RPMI7951 (cell line): ENCODE data around the gene LGALS16. TPM values are rescaled to one million over a fixed set of nuclear protein-coding genes. Genes with fewer than 3 reads are reported as not detected.
"Not testable (repeated sequence)": the region's sequence is repeated elsewhere in the genome, so short reads cannot be mapped to it uniquely, and the experiment has no call there.

Source experiments
- DNase-seq: peaks from one replicate; pipeline ENCODE4 v3.0.0-alpha.2; 2012; ENCODE audit warnings: low read depth
- total RNA-seq: library from RNA; depleted of rRNA; stranded (reverse); fragments of >200 nt; shearing (Covaris generic); gene quantifications from 2 replicates; pipeline ENCODE4 v1.2.3, GENCODE V29; 2014

Gene LGALS16
- total RNA-seq, 1 experiment from 2014 or later, result not detected

DNA sequence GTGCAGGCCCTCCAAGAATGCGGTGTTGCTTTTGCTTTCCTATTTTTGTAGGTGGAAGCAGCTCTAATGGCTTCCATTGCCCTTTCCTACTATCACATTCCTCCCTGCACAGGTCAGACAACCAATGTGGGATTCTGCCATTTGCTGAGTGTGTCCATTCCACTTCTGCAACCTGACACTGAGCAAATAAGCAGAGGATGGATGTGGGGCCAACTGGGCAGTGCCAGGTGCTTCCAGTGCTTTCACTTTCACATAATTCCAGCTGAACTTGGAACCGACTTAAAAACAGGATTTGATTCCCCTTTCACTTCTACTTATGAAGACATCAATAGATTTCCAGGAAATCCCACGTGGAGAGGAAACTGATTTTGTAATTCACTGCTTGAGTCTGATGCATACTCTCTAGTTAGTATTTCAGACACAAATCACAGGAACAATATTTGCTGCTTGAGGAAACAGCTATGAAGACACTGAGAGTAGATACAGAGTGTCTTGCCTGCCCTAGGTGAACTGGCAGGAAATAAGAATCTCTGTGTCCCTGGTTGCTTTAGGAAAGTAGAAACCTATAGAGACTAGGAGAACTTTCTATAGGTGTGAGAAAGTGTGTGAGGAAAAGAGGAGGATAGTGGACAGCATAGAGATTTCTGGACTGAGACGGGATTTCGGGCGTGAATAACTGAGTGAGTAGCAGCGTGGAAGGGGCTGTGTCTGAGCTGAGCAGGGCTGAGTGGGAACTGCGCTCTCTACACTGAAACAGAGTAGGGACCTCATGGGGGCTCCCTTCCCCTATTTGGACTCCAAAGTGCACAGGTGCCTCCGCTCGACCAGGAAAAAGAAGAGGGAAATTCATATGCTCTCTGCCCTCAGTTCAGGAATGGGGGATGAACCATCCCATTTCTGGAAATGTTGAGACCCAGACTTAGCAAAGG is 22.5 kb downstream of the LGALS16 start:
- peak; percentile 55 for DNase-seq

DNA sequence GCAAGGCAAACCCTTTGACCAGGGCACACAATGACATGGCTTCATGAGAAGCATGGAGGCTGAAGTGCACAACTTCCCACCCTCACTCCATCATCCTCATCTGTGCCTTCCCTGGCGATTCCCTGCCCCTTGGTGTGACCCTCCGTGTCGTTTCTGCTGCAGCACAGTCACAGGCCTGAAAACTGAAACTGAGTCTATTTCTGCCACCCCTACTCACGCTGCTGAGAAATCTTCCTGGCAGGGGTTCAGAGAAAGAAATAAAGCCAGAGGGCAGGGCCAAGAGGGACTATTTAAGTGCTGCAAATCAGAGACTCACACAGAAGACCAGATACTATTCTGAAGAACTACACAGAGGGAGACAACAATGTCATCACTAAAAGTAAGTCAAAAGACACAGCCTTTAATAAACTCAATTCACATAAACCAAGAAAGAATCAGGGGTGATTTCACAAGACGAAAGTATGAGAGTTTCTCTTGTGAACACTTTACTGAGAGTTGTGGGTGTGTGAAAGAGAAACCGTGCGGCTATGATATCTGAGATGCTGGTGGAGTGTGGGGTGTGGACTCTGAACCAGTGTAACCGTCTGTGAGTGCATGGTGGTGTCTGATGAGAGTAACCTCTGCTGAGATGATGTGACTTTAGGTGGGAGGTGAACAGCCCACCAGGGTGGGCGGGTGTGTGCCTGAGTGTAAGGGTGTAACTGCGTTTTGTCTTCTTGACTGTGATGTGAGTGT is 23.5 kb downstream of the LGALS16 start:
- DNase-seq, result peak; percentile 23

DNA sequence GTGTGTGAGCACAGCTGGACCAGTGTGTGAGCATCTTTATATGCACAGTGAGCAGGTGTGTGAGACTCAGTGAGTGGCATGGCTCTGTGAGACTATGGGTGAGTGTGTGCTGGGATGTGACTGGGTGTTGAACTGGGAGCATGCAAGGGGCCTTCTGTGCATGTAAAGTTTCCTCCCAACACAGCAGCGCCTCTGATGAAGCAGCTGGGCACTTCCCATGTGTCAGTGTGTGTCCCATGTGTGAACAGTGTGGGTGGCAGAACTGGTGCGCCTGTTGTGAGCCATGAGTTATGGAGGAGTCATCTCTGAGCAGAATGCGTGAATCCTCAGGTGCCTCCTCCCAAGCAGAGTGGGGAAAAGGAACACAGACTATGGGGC is 24.1 kb downstream of the LGALS16 start:
- no peak for DNase-seq

DNA sequence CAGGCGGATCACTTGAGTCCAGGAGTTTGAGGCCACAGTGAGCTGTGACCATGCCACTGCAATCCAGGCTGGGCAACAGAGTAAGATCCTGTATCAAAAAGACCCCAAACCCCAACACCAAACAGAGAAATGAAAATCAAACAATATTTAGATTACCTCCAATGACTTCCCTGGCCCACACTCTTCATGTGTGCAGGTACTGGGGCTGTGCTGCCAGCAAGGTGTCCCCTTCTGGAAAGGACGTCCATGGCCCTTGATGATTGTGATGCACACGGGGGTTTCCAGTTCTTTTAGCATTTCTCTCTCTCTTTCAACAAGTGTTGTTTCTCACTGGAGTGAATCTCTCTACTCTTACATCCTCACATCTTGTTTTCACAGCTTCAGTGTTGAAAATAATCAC is 24.9 kb downstream of the LGALS16 start:
- DNase-seq, result no peak

GRCh38 chr19:39681416-39681815 is 25.7 kb downstream of the LGALS16 start:
- DNase-seq, result no peak

GRCh38 chr19:39684267-39684666 is 28.6 kb downstream of the LGALS16 start:
- peak; percentile 28 for DNase-seq

- DNase-seq, result no peak
These were observed 31.0 kb downstream of the LGALS16 start for GRCh38 chr19:39686739-39687138.

GRCh38 chr19:39688637-39689036 is 32.9 kb downstream of the LGALS16 start:
- not testable (repeated sequence) for DNase-seq

GRCh38 chr19:39692166-39692565 is 36.5 kb downstream of the LGALS16 start:
- no peak for DNase-seq

GRCh38 chr19:39692822-39693221 is 37.1 kb downstream of the LGALS16 start:
- DNase-seq, result no peak

GRCh38 chr19:39695759-39696158 is 40.0 kb downstream of the LGALS16 start:
- no peak for DNase-seq

DNA sequence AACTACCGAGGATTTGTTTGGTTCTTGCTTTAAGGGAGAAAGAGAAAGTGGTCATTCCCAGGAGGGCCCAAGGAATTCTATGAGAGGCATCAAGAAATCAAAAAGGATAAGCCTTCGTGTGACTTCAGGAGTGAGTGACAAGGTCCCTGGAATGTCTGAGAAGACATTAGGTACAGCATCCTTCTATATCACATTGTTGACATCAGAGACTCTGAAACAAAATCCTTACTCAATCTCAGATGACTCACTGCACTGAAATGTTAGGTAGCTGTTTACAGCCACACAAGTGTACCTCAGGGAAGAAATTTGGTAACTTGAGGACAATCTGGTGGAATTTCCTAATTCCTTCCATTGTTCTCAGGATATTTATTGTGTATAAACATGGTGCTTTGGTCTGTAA is 40.7 kb downstream of the LGALS16 start:
- peak; percentile 15 for DNase-seq

- DNase-seq, result no peak
These were observed 42.8 kb downstream of the LGALS16 start for GRCh38 chr19:39698535-39698934.

- no peak for DNase-seq
These were observed 45.6 kb downstream of the LGALS16 start for GRCh38 chr19:39701291-39701690.

DNA sequence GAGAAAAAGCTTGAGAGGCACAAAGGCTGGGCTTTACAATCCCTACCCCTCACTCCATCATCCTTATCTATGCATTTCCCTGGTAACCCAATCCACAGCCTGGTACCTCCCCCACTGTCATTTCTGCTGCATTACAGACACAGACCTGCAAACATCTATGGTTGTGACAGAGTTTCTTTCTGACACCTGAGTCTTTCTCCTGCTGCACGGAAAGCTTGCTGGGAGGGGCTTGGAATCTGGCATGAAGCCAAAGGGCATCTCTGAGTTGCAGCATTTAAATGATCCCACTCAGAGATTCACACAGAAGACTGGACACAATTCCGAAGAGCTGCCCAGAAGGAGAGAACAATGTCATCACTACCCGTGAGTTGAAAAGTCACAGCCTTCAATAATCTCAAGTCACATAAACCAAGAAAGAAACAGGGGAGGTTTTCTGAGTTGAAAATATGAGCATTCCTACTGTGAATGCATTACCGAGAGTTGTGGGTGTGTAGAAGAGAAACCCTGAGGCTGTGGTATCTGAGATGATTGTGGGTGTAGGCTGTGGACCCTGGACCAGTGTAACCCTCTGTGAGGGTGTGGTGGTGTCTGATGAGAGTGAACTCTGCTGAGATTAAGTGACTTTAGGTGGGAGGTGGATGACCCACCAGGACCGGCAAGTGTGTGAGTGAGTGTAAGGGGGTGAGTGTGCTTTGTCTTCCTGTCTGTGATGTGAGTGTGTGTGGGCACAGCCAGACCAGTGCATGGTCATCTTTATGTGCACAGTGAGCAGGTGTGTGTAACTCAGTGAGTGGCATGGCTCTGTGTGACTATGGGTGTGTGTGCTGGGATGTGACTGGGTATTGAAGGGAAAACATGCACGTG is 48.7 kb downstream of the LGALS16 start, which contains the start of gene LGALS14:
Gene LGALS14, plus strand, starts transcription at position 301 of the 864 bp plus-strand sequence. Its CDS starts 48 bp downstream, at position 349.
- no peak for DNase-seq

DNA sequence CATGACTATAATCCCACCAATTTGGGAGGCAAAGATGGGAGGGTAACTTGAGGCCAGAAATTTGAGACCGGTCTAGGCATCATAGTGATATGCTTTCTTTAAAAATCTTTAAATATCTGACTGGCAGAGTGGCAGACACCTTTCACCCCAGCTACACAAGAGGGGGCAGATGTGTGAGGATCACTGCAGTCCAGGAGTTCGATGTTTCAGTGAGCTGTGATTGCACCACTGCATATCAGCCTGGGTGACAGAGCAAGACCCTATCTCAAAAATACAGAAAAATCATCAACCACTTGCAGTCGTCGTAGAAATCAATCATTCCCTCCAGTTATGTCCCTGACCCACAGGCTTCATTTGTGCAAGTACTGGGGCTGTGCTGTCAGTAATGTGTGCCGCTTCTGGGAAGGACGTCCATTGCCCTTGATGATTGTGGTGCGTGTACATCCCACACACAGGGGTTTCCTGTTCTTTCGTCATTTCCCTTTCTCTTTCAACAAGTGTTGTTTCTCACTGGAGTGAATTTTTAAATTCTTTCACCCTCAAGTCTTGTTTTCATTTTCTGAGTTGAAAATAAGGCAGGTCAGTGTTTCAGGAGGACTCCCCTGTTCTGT is 50.0 kb downstream of the LGALS16 start:
- DNase-seq, result no peak

DNA sequence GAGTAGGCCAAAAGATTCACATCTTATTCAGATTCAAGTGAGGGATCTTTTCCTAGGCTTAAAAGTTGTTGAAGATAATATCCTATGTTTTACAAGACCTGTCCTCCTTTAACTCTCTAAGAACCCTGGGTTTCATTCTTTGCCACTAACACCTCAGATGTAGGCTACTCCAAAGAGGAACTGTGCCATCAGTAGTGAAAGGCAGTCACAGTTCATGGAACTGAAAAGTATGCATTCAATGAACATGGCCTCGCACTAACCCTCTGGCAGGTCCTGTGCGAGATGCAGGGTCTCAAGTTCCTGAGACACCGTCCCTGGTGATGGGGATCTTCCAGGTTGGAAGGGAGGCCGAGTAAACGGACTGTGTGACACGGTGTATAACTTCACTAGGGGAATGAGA is 52.9 kb downstream of the LGALS16 start:
- no peak for DNase-seq

DNA sequence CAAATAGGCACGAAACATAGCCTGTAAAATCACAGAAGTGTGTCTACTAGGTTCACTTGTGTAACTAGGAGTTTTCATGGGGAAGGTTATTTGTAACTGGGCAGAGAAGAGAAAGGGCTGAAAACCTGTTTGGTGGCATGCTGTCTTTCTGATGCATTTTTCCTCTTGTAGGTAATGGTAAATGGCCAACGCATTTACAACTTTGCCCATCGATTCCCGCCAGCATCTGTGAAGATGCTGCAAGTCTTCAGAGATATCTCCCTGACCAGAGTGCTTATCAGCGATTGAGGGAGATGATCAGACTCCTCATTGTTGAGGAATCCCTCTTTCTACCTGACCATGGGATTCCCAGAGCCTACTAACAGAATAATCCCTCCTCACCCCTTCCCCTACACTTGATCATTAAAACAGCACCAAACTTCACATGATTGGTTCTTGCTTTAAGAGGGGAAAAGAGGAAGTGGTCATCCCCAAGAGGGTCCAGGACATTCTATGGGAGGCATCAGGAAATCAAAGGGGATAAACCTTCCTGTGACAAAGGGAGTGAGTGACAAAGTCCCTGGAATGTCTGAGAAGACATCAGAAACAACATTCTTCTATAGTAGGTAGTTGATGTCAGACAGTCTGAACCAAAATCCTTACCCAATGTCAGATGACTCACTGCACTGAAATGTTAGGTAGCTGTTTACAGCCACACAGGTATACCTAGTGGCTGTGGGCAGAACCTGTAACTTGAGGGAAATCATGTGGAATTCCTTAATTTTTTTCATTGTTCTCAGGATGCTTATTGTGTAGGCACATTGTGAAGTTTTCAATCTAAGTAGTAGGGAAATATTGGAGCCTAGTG is 53.5 kb downstream of the LGALS16 start:
- DNase-seq, result no peak
